Loucy (cell line): Measurements from ENCODE around the gene MFSD6.

Experiments
- H2AFZ ChIP-seq: fragments of 200-600 bp; sonication (generic); 2 replicates; pipeline ENCODE4 v1.6.0; 2016; ENCODE audit warnings: antibody characterized with exemption, mild to moderate bottlenecking, low read length, moderate library complexity
- H3F3A ChIP-seq: fragments of 200-600 bp; 2 replicates; pipeline ENCODE4 v1.6.0; 2016; ENCODE audit warnings: antibody characterized with exemption, low read depth, mild to moderate bottlenecking
- H3K27me3 ChIP-seq: fragments of 200-600 bp; sonication (generic); 2 replicates; pipeline ENCODE4 v1.6.1; 2014; ENCODE audit warnings: low read length, mild to moderate bottlenecking; ENCODE audit not compliant: insufficient read depth, poor library complexity, severe bottlenecking
- H3K36me3 ChIP-seq: fragments of 200-600 bp; sonication (generic); 2 replicates; pipeline ENCODE4 v1.6.1; 2016; ENCODE audit warnings: low read length; ENCODE audit not compliant: insufficient read depth
- H3K4me1 ChIP-seq: fragments of 200-600 bp; sonication (generic); 2 replicates; pipeline ENCODE4 v1.5.1; 2014; ENCODE audit warnings: low read length, mild to moderate bottlenecking; ENCODE audit not compliant: insufficient read depth, poor library complexity, severe bottlenecking
- H3K4me2 ChIP-seq: fragments of 200-600 bp; sonication (generic); 2 replicates; pipeline ENCODE4 v1.6.0; 2014; ENCODE audit warnings: antibody characterized with exemption, low read length, low read depth, mild to moderate bottlenecking; ENCODE audit not compliant: poor library complexity, severe bottlenecking
- H3K4me3 ChIP-seq: fragments of 200-600 bp; sonication (generic); 2 replicates; pipeline ENCODE4 v1.5.1; 2014; ENCODE audit warnings: low read length, mild to moderate bottlenecking, mixed read lengths; ENCODE audit not compliant: poor library complexity, severe bottlenecking
- H3K79me2 ChIP-seq: fragments of 200-600 bp; sonication (generic); 2 replicates; pipeline ENCODE4 v1.6.1; 2014; ENCODE audit warnings: low read length; ENCODE audit not compliant: insufficient read depth
- H3K9ac ChIP-seq: fragments of 200-600 bp; sonication (generic); 2 replicates; pipeline ENCODE4 v1.6.0; 2014; ENCODE audit warnings: mild to moderate bottlenecking, low read depth, low read length, moderate library complexity; ENCODE audit not compliant: poor library complexity, severe bottlenecking
- H3K9me2 ChIP-seq: fragments of 200-600 bp; sonication (generic); replicated peaks from 2 replicates; pipeline ENCODE4 v1.6.1; 2016; ENCODE audit warnings: low read depth, low read length, mixed read lengths
- H3K9me3 ChIP-seq: fragments of 200-600 bp; sonication (generic); 2 replicates; pipeline ENCODE4 v1.6.1; 2014; ENCODE audit warnings: mild to moderate bottlenecking, antibody characterized with exemption, low read length, low read depth; ENCODE audit not compliant: insufficient read depth
- H4K20me1 ChIP-seq: fragments of 200-600 bp; sonication (generic); 2 replicates; pipeline ENCODE4 v1.6.0; 2014; ENCODE audit warnings: antibody characterized with exemption, low read length, mild to moderate bottlenecking; ENCODE audit not compliant: insufficient read depth, poor library complexity, severe bottlenecking
- CTCF ChIP-seq: fragments of 200-600 bp; sonication (generic); conservative IDR thresholded peaks from 2 replicates; pipeline ENCODE4 v1.5.1; 2014; ENCODE audit warnings: mild to moderate bottlenecking, antibody characterized with exemption, low read length
- EZH2phosphoT487 ChIP-seq: fragments of 200-600 bp; IDR thresholded peaks from 2 replicates; pipeline ENCODE4 v1.6.1; 2018; ENCODE audit warnings: antibody characterized with exemption, mild to moderate bottlenecking, moderate library complexity, borderline replicate concordance

The MFSD6 gene

DNA sequence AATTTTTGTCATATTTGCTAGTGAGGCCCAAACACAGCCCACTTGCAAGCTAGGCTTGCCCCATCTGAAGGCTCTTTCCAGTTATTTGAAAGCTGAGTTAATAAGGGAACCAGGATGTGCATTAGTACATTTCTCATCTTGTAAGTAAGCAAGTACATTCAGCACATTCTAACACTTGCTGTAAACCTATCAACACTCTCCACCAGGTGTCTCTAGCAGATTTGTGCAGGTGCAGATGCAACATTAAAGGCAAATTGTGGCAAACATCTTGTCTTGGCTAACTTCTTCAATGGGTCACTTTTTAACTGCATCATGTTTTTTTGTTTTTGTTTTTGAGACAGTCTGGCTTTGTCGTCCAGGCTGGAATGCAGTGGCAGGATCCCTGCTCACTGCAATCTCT lies 25.3 kb upstream of the MFSD6 start:
- no peaks in the 10 kb centered on the region for H3F3A ChIP-seq
- H2AFZ ChIP-seq: no peak overlapping the region
- H3K9me2 ChIP-seq: no peaks in the 10 kb centered on the region
- H3K4me3 ChIP-seq: no peak overlapping the region
- no peaks in the 10 kb centered on the region for H3K9me3 ChIP-seq
- H3K4me1 ChIP-seq: no peaks in the 10 kb centered on the region
- H3K27me3 ChIP-seq: no peaks in the 10 kb centered on the region
- H3K4me2 ChIP-seq: no peak overlapping the region
- H3K9ac ChIP-seq: no peak overlapping the region
- TF ChIP-seq EZH2phosphoT487 (no peak), CTCF (peak; percentile 81)
- no peaks in the 10 kb centered on the region for H3K79me2 ChIP-seq
- H3K36me3 ChIP-seq: no peaks in the 10 kb centered on the region
- H4K20me1 ChIP-seq: no peaks in the 10 kb centered on the region

GRCh38 chr2:190387422-190387821 lies 20.7 kb upstream of the MFSD6 start:
- Histone ChIP-seq H3K4me1 (no peaks in the 10 kb centered on the region), H3K9ac (no peak overlapping the region), H3K27me3 (no peaks in the 10 kb centered on the region), H3K9me3 (no peaks in the 10 kb centered on the region), H3K79me2 (no peaks in the 10 kb centered on the region), H3K4me3 (no peak overlapping the region), H3F3A (no peaks in the 10 kb centered on the region), H2AFZ (no peak overlapping the region), H4K20me1 (no peaks in the 10 kb centered on the region), H3K9me2 (no peaks in the 10 kb centered on the region), H3K36me3 (no peaks in the 10 kb centered on the region), H3K4me2 (no peak overlapping the region)
- no peak for TF ChIP-seq EZH2phosphoT487
- TF ChIP-seq CTCF: no peak

DNA sequence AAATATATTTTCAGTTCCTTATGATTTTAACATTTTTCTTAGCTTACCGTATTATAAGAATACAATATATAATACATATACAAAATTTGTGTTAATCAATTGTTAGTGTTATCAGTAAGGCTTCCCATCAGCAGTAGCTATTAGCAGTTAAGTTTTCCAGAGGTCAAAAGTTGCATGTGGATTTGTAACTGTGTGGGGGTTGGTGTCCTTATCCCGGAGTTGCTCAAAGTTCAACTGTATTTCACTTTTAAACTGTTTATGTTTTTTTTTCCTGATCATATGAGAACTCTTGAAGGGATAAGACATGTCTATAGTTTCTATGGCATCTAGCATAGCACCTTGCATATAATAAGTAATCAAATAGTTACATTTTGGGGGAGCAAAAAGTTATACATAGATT lies 11.9 kb upstream of the MFSD6 start:
- Histone ChIP-seq H4K20me1 (no peaks in the 10 kb centered on the region), H3F3A (no peaks in the 10 kb centered on the region), H3K9me3 (no peaks in the 10 kb centered on the region), H2AFZ (no peak overlapping the region), H3K36me3 (no peaks in the 10 kb centered on the region), H3K9ac (no peak overlapping the region), H3K79me2 (no peaks in the 10 kb centered on the region), H3K9me2 (no peaks in the 10 kb centered on the region), H3K4me2 (no peak overlapping the region), H3K27me3 (no peaks in the 10 kb centered on the region), H3K4me1 (no peaks in the 10 kb centered on the region), H3K4me3 (no peak overlapping the region)
- TF ChIP-seq CTCF (no peak), EZH2phosphoT487 (no peak)
